ENCODE data around the gene PEX10.

The PEX10 gene

DNA sequence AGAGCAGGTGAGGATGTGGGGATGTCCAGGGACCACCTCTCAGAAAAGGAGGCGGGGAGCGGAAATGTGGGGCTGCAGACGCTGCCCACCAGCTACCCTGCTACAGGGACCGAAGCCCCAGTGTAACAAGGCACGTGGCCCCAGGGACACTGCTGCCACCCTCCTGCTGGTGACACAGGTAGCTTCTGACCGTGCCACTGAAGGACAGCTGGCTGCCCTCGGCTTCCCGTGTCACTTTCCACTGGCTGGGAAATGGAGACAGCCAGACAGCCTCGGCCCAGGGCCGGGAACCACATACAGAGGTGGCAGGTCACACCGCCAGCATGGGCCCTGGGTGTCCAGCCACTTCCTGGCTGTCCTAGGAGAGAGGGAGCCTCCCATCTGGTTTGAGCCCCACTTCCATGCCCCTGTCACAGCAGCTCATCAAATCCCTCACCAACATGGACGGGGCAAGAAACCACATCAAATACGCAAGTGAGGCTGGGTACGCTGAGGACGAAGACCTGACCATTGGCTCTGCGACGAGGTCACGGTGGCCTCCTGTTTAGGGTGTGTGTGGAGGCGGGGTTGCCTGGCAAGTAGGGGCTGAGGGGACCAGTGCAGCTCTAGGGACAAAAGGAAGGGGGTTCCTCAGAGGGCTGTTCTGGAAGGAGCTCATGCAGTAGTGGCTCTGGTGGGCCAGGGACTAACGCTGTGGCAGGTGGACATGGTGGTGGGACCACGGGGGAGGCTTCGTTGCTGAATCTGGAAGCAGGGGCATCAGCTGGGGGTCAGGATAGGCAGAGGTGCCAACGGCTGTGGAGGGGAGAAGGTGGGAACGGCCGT lies 5.0 kb downstream of the PEX10 start:
- no peak for TF ChIP-seq CEBPB (IDR thresholded peaks at IDR 0.05)

DNA sequence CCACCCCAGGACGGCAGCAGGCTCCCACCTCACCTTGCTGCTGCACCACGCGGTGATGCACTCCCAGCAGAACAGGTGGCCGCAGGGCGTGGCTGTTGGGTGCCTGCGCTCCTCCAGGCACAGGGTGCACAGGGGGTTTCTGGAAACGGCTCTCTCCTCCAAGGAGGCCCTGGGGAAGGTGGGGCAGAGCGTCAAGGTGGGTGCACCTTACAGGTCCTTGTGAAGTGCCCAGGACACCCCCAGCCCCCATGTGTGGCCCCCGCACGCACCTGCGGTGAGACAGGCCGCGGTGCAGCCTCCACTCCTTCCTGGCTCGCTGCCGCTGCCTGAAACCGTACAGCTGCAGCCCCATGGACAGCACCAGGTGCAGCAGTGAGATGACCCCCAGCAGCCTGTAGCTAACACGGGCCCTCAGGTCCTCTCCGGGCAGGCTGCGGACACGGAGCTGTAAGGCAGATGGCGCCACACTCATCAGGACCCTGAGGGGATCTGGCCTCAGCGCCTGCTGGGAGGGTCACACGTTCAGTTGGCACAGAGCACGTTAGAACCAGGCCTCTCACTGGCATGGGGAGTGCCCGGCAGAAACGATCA lies 5.8 kb downstream of the PEX10 start:
- no peak for TF ChIP-seq FOXM1 (IDR thresholded peaks at IDR 0.05; ENCODE audit: borderline replicate concordance, low read depth)
- TF ChIP-seq TAF1 (IDR thresholded peaks at IDR 0.05; ENCODE audit: low read depth): no peak
- no peak for TF ChIP-seq YY1 (IDR thresholded peaks at IDR 0.05; ENCODE audit: low read depth)
- TF ChIP-seq CEBPB (IDR thresholded peaks at IDR 0.05): no peak
- TF ChIP-seq RAD21 (IDR thresholded peaks at IDR 0.05; ENCODE audit: low read depth): no peak
- TF ChIP-seq, protein P1, sequence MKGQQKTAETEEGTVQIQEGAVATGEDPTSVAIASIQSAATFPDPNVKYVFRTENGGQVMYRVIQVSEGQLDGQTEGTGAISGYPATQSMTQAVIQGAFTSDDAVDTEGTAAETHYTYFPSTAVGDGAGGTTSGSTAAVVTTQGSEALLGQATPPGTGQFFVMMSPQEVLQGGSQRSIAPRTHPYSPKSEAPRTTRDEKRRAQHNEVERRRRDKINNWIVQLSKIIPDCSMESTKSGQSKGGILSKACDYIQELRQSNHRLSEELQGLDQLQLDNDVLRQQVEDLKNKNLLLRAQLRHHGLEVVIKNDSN (IDR thresholded peaks at IDR 0.05): no peak
- no peak for TF ChIP-seq CREB1 (IDR thresholded peaks at IDR 0.05; ENCODE audit: low read depth)
- TF ChIP-seq EGR1 (IDR thresholded peaks at IDR 0.05): no peak
- no peak for TF ChIP-seq ZBTB7A (IDR thresholded peaks at IDR 0.05; ENCODE audit: low read depth)
- TF ChIP-seq NFIC (IDR thresholded peaks at IDR 0.05): no peak
- TF ChIP-seq TEAD4 (IDR thresholded peaks at IDR 0.05): no peak
- no peak for TF ChIP-seq EP300 (IDR thresholded peaks at IDR 0.05; ENCODE audit: borderline replicate concordance)
- TF ChIP-seq, protein P2, sequence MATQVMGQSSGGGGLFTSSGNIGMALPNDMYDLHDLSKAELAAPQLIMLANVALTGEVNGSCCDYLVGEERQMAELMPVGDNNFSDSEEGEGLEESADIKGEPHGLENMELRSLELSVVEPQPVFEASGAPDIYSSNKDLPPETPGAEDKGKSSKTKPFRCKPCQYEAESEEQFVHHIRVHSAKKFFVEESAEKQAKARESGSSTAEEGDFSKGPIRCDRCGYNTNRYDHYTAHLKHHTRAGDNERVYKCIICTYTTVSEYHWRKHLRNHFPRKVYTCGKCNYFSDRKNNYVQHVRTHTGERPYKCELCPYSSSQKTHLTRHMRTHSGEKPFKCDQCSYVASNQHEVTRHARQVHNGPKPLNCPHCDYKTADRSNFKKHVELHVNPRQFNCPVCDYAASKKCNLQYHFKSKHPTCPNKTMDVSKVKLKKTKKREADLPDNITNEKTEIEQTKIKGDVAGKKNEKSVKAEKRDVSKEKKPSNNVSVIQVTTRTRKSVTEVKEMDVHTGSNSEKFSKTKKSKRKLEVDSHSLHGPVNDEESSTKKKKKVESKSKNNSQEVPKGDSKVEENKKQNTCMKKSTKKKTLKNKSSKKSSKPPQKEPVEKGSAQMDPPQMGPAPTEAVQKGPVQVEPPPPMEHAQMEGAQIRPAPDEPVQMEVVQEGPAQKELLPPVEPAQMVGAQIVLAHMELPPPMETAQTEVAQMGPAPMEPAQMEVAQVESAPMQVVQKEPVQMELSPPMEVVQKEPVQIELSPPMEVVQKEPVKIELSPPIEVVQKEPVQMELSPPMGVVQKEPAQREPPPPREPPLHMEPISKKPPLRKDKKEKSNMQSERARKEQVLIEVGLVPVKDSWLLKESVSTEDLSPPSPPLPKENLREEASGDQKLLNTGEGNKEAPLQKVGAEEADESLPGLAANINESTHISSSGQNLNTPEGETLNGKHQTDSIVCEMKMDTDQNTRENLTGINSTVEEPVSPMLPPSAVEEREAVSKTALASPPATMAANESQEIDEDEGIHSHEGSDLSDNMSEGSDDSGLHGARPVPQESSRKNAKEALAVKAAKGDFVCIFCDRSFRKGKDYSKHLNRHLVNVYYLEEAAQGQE (IDR thresholded peaks at IDR 0.05; ENCODE audit: low read depth): no peak
- TF ChIP-seq, protein P3, sequence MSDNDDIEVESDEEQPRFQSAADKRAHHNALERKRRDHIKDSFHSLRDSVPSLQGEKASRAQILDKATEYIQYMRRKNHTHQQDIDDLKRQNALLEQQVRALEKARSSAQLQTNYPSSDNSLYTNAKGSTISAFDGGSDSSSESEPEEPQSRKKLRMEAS (IDR thresholded peaks at IDR 0.05): no peak
- no peak for TF ChIP-seq TCF12 (IDR thresholded peaks at IDR 0.05; ENCODE audit: low read depth)

DNA sequence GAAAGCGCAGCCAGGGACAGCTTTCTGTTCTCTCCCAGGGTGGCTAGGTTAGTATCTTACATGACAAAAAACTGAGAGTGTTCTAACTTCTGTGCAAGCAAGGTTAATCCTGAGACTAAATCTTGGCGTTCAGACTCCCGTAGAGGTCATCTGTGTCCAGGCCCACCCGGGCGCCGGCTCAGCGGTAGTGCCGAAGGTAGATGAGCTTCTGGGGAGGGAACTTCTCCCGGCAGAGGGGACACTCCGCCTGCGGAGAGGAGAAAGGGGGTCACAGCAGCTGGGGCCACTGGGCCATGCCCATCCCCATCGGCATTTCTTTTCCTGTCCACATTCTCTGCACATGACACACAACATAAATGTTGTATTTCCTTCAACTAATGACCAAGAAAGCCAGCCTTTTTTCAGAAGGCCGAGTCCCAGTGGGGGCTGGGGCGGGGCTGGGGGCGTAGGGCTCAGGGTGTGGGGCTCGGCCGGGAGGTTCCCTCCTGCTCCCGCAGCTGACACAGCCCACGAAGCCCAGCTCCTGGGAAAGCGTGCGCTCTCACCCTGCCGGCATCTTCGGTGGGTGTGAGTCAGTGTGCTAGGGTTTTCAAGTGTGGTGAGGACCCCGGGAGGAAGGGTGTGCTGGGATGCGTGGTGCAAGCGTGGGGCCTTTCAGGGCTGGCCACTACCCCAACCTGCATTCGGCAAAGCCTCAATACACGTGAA lies 6.6 kb downstream of the PEX10 start:
- no peak for TF ChIP-seq YY1 (IDR thresholded peaks at IDR 0.05; ENCODE audit: low read depth)
- no peak for TF ChIP-seq ZBTB7A (IDR thresholded peaks at IDR 0.05; ENCODE audit: low read depth)
- TF ChIP-seq CREB1 (IDR thresholded peaks at IDR 0.05; ENCODE audit: low read depth): no peak
- no peak for TF ChIP-seq NFIC (IDR thresholded peaks at IDR 0.05)
- no peak for TF ChIP-seq EP300 (IDR thresholded peaks at IDR 0.05; ENCODE audit: borderline replicate concordance)
- no peak for TF ChIP-seq CEBPB (IDR thresholded peaks at IDR 0.05)
- no peak for TF ChIP-seq FOXM1 (IDR thresholded peaks at IDR 0.05; ENCODE audit: borderline replicate concordance, low read depth)
- TF ChIP-seq RAD21 (IDR thresholded peaks at IDR 0.05; ENCODE audit: low read depth): no peak
- no peak for TF ChIP-seq TEAD4 (IDR thresholded peaks at IDR 0.05)
- TF ChIP-seq, protein P1 (IDR thresholded peaks at IDR 0.05): no peak
- TF ChIP-seq, protein P2 (IDR thresholded peaks at IDR 0.05; ENCODE audit: low read depth): no peak
- TF ChIP-seq, protein P3 (IDR thresholded peaks at IDR 0.05): no peak
- TF ChIP-seq TCF12 (IDR thresholded peaks at IDR 0.05; ENCODE audit: low read depth): no peak

DNA sequence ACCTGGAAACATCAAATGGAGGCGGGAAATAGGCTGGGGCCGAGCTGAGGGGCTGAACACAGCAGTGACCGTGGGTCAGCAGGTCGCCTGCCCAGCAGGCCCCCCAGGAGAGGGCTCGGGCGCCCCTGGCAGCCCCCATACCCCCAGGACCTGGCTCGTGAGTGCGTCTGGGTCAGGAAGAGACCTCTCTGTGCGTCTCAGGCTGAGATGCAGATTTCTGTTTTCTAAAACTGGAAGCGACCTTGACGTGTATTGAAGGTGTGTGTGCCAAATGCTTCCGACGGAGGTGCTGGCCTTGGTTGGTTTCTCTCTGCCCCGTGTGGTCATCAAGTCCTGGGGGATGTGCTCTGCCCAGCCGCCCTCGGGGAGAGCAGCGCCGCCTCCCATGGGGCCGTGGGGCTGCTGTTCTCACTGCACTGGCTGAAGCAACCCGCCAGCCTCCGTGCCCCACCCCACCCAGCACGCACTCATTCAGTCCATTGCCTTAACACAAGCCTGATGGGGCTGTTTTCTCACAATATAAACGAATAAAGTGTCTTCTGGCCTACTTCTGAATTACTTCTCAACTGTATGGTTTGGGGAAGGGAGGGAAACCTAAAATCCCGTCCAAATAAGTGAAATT lies 7.4 kb downstream of the PEX10 start:
- TF ChIP-seq CEBPB (IDR thresholded peaks at IDR 0.05) (no peak), TAF1 (IDR thresholded peaks at IDR 0.05; ENCODE audit: low read depth) (no peak), FOXM1 (IDR thresholded peaks at IDR 0.05; ENCODE audit: borderline replicate concordance, low read depth) (no peak), TEAD4 (IDR thresholded peaks at IDR 0.05) (no peak), ZBTB7A (IDR thresholded peaks at IDR 0.05; ENCODE audit: low read depth) (no peak), CREB1 (IDR thresholded peaks at IDR 0.05; ENCODE audit: low read depth) (no peak), RAD21 (IDR thresholded peaks at IDR 0.05; ENCODE audit: low read depth) (no peak), YY1 (IDR thresholded peaks at IDR 0.05; ENCODE audit: low read depth) (no peak), EP300 (IDR thresholded peaks at IDR 0.05; ENCODE audit: borderline replicate concordance) (no peak), NFIC (IDR thresholded peaks at IDR 0.05) (no peak), TCF12 (IDR thresholded peaks at IDR 0.05; ENCODE audit: low read depth) (no peak), EGR1 (IDR thresholded peaks at IDR 0.05) (no peak)
- TF ChIP-seq, protein P2 (IDR thresholded peaks at IDR 0.05; ENCODE audit: low read depth): no peak
- TF ChIP-seq, protein P1 (IDR thresholded peaks at IDR 0.05): no peak

Data from Ishikawa (cell line).